Measurements from ENCODE around the gene TRIM37. TPM values are rescaled to one million over a fixed set of nuclear protein-coding genes. Genes with fewer than 3 reads are reported as not detected.

The TRIM37 gene
- total RNA-seq, 1 experiment from 2014 or later: 38.9 TPM

GRCh38 chr17:59154721-59155438 lies 48.2 kb upstream of the TRIM37 start, which contains the start of gene SKA2:
Gene SKA2, minus strand, starts transcription at chr17:59155186. Its CDS starts 23 bp downstream, at chr17:59155163.
- Mint-ChIP-seq H3K4me3 (ENCODE audit: unreplicated experiment) (no peak within 1 kb of the TSS), H3K4me1 (ENCODE audit: insufficient read depth, unreplicated experiment) (peaks cover 44% of the 10 kb centered on the region), H3K27ac (ENCODE audit: low read depth, unreplicated experiment) (no peak within 1 kb of the TSS), H3K36me3 (ENCODE audit: insufficient read depth, unreplicated experiment) (peaks cover under 1% of the 10 kb centered on the region), H3K9me3 (ENCODE audit: unreplicated experiment) (no peaks in the 10 kb centered on the region), H3K27me3 (ENCODE audit: insufficient read depth, unreplicated experiment) (no peaks in the 10 kb centered on the region)
- DNase-seq (ENCODE audit: unreplicated experiment): peak; percentile 89
- BruUV-seq (replicated peaks): TSS peak; percentile 34
- no peak for TF ChIP-seq CTCF (IDR thresholded peaks at IDR 0.05; ENCODE audit: unreplicated experiment)
- intact Hi-C loops (cut with micrococcal nuclease): loop anchor here (2.0 to 5.0 kb wide), 2 partner anchors 48 to 67 kb away; partner anchors contain the start of genes GDPD1 and TRIM37
- POLR2A ChIA-PET: interaction anchor here (0.6 to 3.2 kb wide), 30 partner anchors 9 to 1523 kb away, joined by 3 to 56 read pairs (median 4); partner anchors contain the start of genes BCAS3, GDPD1, PPM1D and RAD51C
- CTCF ChIA-PET: interaction anchor here (0.5 to 1.3 kb wide), 6 partner anchors 9 to 552 kb away, joined by 3 to 6 read pairs (median 3); partner anchors contain the start of genes PTRH2 and VMP1

GRCh38 chr17:59154292-59154720 lies 47.6 kb upstream of the TRIM37 start:
- BruUV-seq (replicated peaks): no TSS peak
- Mint-ChIP-seq H3K4me3 (ENCODE audit: unreplicated experiment) (no peak overlapping the region), H3K27ac (ENCODE audit: low read depth, unreplicated experiment) (no peak overlapping the region), H3K36me3 (ENCODE audit: insufficient read depth, unreplicated experiment) (peaks cover 6% of the 10 kb centered on the region), H3K27me3 (ENCODE audit: insufficient read depth, unreplicated experiment) (no peaks in the 10 kb centered on the region), H3K4me1 (ENCODE audit: insufficient read depth, unreplicated experiment) (peaks cover 44% of the 10 kb centered on the region), H3K9me3 (ENCODE audit: unreplicated experiment) (no peaks in the 10 kb centered on the region)
- CTCF ChIA-PET: interaction anchor here (0.5 to 1.3 kb wide), 3 partner anchors 8 to 553 kb away, joined by 3 to 6 read pairs (median 3); partner anchors contain the start of genes PTRH2 and VMP1
- POLR2A ChIA-PET: interaction anchor here (0.7 to 3.2 kb wide), 13 partner anchors 12 to 802 kb away, joined by 3 to 56 read pairs (median 4); partner anchors contain the start of genes SMG8, SUPT4H1 and TRIM37
- TF ChIP-seq CTCF (IDR thresholded peaks at IDR 0.05; ENCODE audit: unreplicated experiment): no peak
- DNase-seq (ENCODE audit: unreplicated experiment): peak; percentile 57
- intact Hi-C loops (cut with micrococcal nuclease): loop anchor here (2.0 kb wide), 1 partner anchor 48 kb away; the partner anchor contains the start of gene TRIM37

- peaks cover 7% of the 10 kb centered on the region for H3K36me3 Mint-ChIP-seq (ENCODE audit: insufficient read depth, unreplicated experiment)
- no peaks in the 10 kb centered on the region for H3K27me3 Mint-ChIP-seq (ENCODE audit: insufficient read depth, unreplicated experiment)
- H3K9me3 Mint-ChIP-seq (ENCODE audit: unreplicated experiment): no peaks in the 10 kb centered on the region
- intact Hi-C loops (cut with micrococcal nuclease): no loop called here
- H3K4me3 Mint-ChIP-seq (ENCODE audit: unreplicated experiment): no peak overlapping the region
- peaks cover 33% of the 10 kb centered on the region for H3K4me1 Mint-ChIP-seq (ENCODE audit: insufficient read depth, unreplicated experiment)
- CTCF ChIA-PET: interaction anchor here (0.6 kb wide), 3 partner anchors 80 to 598 kb away, joined by 3 to 4 read pairs (median 3); no protein-coding TSS in a partner anchor
- POLR2A ChIA-PET: interaction anchor here (0.6 to 3.2 kb wide), 6 partner anchors 13 to 57 kb away, joined by 3 to 56 read pairs (median 9); partner anchors contain the start of genes SMG8 and TRIM37
- TF ChIP-seq CTCF (IDR thresholded peaks at IDR 0.05; ENCODE audit: unreplicated experiment): no peak
- no peak for DNase-seq (ENCODE audit: unreplicated experiment)
- H3K27ac Mint-ChIP-seq (ENCODE audit: low read depth, unreplicated experiment): no peak overlapping the region
- BruUV-seq (replicated peaks): no TSS peak
These were observed 46.2 kb upstream of the TRIM37 start for GRCh38 chr17:59152925-59153324.

GRCh38 chr17:59151591-59151990 lies 44.9 kb upstream of the TRIM37 start:
- ChIA-PET POLR2A (interaction anchor here (0.6 to 3.9 kb wide), 13 partner anchors 10 to 736 kb away, joined by 3 to 35 read pairs (median 4); partner anchors contain the start of genes SMG8 and TRIM37), CTCF (interaction anchor here (0.6 kb wide), 1 partner anchor 80 kb away, joined by 3 read pairs; no protein-coding TSS in a partner anchor)
- no peak for DNase-seq (ENCODE audit: unreplicated experiment)
- no peak for TF ChIP-seq CTCF (IDR thresholded peaks at IDR 0.05; ENCODE audit: unreplicated experiment)
- Mint-ChIP-seq H3K27ac (ENCODE audit: low read depth, unreplicated experiment) (no peak overlapping the region), H3K27me3 (ENCODE audit: insufficient read depth, unreplicated experiment) (no peaks in the 10 kb centered on the region), H3K4me1 (ENCODE audit: insufficient read depth, unreplicated experiment) (peaks cover 27% of the 10 kb centered on the region), H3K4me3 (ENCODE audit: unreplicated experiment) (peak overlapping the region; percentile 53), H3K9me3 (ENCODE audit: unreplicated experiment) (no peaks in the 10 kb centered on the region), H3K36me3 (ENCODE audit: insufficient read depth, unreplicated experiment) (peaks cover 15% of the 10 kb centered on the region)
- no TSS peak for BruUV-seq (replicated peaks)
- intact Hi-C loops (cut with micrococcal nuclease): no loop called here
